ENCODE data around the gene CHDH.

CHDH gene

GRCh38 chr3:53789459-53789858, 56.8 kb downstream of the CHDH start:
- no peak for DNase-seq (ENCODE audit: low spot score)

DNA sequence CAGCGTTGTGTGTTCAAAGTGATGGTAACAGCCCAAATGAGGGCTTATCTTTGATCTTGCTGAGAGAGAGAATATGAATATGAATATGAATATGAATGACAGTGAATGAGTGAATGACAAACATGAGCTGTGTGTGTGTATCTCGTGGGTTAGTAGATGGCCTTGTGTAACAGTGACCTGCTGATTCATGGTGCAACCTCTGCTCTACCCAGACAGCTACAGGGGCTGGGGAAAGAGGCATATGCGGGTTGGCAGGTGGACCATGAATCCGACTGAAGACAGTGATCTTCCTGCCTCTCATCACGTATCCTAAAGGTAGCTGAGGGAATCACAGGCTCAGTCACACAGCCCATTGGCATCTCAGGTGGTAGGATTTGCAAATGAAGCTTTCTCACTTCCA, 58.2 kb downstream of the CHDH start:
- DNase-seq (ENCODE audit: low spot score) = no peak

DNA sequence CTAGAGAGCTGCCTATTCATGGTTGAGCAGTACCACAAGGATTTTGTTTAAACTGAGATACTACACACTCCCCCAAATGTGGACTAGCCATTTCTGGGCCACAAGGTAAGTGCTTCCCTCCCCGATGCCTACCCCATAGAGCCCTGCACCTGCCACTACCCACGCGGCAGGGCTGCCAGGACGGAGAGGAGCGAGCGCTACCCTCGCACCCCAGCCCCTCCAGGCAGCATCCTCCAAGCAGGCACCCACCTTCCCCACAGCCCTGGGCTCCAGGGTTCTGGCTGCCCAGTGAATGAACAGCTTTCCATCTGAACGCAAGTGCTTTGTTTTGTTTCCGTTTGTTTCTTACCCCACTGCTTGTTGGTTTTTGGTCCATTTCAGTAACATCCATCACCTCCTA, 59.2 kb downstream of the CHDH start:
- DNase-seq (ENCODE audit: low spot score) = no peak

GRCh38 chr3:53780806-53781205, 65.4 kb downstream of the CHDH start:
- DNase-seq (ENCODE audit: low spot score) = peak; percentile 64

DNA sequence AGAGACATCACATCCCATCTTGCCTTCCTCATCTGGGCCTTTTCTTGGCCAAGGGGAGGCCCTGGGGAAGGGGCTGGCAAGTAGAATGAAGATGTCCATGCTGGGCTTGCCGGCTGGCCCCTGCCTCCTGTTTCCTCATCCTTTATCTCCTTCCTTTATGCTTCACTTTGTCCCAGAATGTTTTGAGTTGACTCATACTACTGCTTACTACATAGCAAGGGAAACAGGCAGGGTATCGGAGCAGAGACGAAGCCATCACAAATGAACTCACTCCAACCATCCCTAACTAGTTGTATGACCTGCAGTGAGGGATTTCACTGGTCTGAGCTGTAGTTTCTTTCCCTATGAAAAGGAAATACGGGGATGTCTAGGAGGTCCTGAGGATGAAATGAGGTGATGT, 66.0 kb downstream of the CHDH start:
- no peak for DNase-seq (ENCODE audit: low spot score)

- DNase-seq (ENCODE audit: low spot score) = no peak
These were observed 68.1 kb downstream of the CHDH start for GRCh38 chr3:53778153-53778552.

GRCh38 chr3:53777468-53777867, 68.8 kb downstream of the CHDH start:
- DNase-seq (ENCODE audit: low spot score) = no peak

DNA sequence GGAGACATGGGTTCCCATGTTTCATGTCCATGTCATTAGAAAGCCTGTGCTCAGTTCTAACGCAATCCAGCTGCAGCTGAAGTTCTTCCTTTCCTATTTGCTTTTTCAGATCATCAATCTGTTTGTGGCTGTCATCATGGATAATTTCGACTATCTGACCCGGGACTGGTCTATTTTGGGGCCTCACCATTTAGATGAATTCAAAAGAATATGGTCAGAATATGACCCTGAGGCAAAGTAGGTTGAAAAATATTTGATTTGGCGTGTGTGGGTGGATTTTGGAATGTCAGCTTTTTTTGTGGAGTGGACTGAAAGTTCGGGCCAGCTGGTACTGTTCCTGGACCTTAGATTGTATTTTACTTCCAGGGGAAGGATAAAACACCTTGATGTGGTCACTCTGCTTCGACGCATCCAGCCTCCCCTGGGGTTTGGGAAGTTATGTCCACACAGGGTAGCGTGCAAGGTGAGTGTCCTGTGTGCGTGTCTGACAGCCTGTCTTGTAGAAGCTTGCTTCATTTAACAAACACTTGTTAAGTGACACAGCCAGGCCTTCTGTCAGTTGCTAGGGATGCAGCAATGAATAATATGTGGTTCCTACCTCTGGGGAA, 69.6 kb downstream of the CHDH start:
- DNase-seq (ENCODE audit: low spot score) = no peak

- DNase-seq (ENCODE audit: low spot score) = no peak
These were observed 70.4 kb downstream of the CHDH start for GRCh38 chr3:53775834-53776251.

DNA sequence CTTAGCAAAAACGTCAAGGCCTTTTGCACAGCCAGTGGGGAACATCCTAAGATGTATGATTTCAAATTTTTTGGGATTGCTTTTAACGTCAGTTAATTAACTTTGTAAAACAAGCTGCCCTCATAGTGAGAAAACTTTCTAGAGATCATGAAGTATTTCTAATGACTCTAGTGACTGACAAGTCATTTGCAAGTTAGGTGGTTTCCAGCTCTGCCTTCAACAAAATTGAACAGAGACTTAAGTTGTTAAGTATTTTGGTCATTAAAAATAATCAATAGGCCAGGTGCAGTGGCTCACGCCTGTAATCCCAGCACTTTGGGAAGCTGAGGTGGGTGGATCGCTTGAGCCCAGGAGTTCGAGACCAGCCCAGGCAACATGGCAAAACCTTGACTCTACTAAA, 71.2 kb downstream of the CHDH start:
- DNase-seq (ENCODE audit: low spot score) = no peak

DNA sequence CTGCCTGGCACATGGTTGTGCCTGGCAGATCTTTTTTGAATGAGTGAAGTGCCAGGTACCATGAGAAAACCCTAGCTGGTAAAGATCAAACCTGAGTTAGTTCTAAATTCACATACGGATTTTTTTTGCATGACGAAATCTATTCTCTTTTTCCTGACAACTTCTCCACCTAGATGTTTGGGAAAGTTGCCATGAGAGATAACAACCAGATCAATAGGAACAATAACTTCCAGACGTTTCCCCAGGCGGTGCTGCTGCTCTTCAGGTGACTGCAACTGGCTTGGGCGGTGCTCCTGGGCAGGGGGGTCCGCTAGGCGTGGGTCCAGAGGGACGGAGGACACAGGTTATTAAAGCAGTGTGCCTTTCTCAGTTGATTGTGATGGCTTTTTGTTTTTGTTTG, 71.8 kb downstream of the CHDH start:
- no peak for DNase-seq (ENCODE audit: low spot score)

DNA sequence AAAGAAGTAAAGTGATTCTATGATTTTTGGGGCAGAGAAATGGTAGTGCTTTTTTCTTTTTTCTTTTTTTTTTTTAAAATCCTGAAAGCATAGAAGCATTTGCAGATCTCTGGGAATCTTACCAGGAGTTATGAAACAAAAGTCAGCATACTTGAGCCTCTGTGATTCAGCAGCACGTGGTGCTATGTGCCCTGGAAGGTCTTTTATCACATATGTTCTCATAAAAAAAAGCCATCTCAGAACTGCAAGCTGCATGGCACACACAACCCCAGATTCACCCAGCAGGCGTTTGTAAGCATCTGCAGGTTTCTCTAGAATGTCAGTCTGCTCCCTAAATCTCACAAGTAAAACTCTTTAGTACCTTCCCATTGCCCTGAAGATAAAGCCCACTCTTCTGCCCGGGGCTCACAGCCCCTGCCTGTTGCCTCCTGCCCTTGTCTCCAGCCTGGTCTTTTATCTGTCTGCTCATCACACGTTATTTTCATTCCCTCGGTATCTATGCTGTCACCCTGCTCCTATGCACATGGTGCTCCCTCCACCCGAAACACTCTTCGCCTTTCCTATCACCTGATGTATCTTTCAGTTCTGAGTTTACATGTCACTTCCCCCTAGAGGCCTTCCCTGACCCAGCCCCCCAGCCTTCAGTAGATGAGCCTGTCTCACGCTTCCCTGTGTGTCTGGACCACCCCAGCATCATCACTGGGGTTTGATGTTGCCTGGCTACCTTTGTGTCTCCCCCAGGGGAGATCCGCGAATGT, 72.4 kb downstream of the CHDH start:
- no peak for DNase-seq (ENCODE audit: low spot score)

DNA sequence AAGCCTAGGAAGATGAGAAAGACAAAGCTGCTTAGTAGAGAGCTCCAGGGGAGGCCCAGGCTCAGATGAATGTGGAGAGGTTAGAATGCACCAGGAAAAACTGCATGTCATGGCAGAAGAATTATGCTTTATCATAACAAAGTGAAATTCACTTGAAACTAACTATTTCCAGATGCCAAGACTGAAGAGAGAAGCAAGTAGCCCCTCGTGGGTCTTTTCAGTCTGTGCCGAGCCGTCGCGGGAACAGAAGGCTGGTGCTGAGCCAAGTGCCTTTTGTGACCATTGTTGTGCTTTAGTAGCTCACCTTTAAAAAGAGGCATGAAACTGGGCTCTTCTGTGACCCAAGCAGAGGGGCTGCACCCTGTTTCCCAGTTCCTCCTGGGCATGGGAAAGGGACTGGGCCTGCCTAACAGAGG, 73.2 kb downstream of the CHDH start:
- DNase-seq (ENCODE audit: low spot score) = no peak

GRCh38 chr3:53772562-53772961, 73.7 kb downstream of the CHDH start:
- no peak for DNase-seq (ENCODE audit: low spot score)

DNA sequence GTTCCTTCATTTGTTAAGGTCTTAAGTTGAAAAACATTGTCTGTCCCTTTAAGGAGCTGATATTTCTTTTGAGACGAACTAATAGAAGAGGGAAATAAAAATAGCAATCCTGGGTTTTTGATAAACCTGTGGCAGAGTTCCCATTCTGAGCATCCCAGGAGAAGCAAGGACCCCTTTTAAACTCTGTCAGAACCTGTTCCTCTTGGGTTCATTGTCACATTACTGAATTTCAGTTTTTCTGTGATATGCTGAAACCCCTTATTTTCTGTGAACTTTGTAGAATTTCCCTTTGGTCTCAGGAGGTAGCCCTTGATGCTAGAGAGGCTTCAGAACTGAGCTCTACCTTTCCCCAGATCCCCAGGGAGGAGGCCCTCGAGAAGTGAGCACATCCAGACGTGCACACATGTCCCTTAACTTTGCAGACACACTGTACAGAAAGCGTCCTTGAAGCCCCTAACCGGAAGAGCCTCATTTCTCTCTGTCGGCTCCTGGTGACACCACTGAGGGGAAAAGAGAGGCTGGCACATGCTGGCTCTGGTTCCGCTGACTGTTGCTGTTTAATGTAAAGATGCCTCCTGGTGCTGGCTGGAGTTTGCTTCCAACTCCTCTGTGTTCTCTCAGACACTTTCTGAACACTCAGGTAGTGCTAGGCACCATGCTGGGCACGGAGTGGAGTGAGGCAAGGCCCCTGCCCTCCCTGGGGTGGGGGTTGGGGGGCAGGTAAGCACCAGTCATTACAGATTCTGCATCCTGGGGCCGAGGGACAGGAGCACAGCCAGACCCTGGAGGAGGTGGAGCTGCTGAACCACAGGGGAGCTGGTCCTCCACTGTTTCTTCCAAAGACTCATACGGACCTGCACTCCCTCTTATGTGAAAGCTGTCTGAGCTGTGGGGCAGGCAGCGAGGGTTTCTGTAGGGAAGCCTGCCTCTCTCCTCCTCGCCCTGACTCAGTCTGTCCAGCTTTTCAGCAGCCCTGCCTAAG, 77.5 kb downstream of the CHDH start:
- DNase-seq (ENCODE audit: low spot score) = no peak

DNA sequence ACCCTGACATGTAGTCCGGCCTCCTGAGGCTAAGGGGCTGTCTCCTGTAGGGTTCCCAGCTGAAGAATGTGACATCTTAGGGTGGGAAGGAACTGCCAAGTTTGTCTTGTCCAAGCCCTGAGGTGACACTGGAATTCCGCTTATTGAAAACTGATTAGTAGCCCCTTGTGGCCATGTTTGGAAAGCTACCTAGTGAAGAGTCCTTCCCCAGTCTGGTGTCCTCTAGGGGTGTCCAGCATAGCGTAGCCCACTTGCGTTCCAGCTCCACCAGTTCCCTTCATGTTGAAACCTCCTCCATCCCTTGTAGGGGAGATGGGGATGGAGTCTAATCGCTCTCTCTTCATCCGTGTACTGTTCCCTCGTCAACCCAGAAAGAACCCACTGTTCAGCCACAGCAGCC, 79.5 kb downstream of the CHDH start:
- DNase-seq (ENCODE audit: low spot score) = no peak

- DNase-seq (ENCODE audit: low spot score) = no peak
These were observed 80.5 kb downstream of the CHDH start for GRCh38 chr3:53765753-53766152.

DNA sequence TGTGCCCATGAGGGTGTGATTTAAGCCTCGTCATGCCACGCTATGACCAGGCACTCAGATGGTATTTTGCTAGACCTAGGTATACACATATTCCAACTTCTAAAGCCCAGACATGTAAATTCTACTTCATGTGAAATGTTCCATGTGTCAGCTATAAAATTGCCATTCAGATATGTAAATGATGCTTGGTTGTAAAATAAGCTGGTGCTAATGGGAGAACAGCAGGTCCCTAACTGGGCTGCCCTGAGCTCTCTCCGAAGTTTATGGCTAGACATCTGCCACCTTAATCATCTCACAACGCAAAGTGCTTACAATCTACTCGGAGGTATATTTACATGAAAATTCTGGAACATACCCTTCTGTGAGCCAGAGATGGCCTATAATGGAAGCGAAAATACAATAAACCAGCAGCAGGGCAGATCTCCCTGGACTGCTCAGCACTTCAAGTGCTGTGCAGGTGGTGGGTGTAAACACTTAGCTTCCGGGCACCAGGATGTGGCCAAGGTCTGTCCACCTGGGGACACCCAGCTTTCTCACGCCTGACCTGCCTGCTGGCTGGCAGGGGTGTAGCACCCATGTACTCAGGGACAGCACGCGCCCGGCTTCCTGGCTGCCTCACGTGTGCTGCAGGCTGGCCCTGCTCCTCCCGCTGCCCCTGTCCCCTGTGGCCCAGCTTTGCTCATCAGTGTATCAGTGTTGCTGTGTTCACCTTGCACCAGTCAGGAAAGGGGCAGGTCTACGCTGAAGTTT, 82.0 kb downstream of the CHDH start:
- DNase-seq (ENCODE audit: low spot score) = no peak

- no peak for DNase-seq (ENCODE audit: low spot score)
These were observed 82.9 kb downstream of the CHDH start for GRCh38 chr3:53763353-53763752.
